K562 (cell line): Measurements from ENCODE around the gene CDC25B. TPM values are rescaled to one million over a fixed set of nuclear protein-coding genes. Genes with fewer than 3 reads are reported as not detected.
A peak's percentile ranks its signal among the peaks of the same experiment; 100 is the strongest.

Experiments used
- AFF1 ChIP-seq, 2 experiments: fragments of 450-650 bp; IDR thresholded peaks; 2 replicates each; pipeline ENCODE4 v1.6.1; 2018; ENCODE audit warnings: mild to moderate bottlenecking in 2 of 2, low read depth in 1 of 2; ENCODE audit not compliant: partially characterized antibody in 2 of 2
- CUX1 ChIP-seq: fragments of 200-800 bp; sonication (Bioruptor generic); IDR thresholded peaks from 2 replicates; pipeline ENCODE4 v1.6.1; 2016; ENCODE audit warnings: missing genetic modification characterization, missing compliant biosample characterization
- EWSR1 ChIP-seq: fragments of 450-650 bp; IDR thresholded peaks from 2 replicates; pipeline ENCODE4 v1.6.1; 2018; ENCODE audit warnings: borderline replicate concordance, mild to moderate bottlenecking, low read depth, moderate library complexity; ENCODE audit not compliant: partially characterized antibody
- HMGN3 ChIP-seq: IDR thresholded peaks from 2 replicates; pipeline ENCODE4 v1.6.1; 2011; ENCODE audit warnings: borderline replicate concordance, low read depth, mild to moderate bottlenecking, mixed read lengths, low read length; ENCODE audit not compliant: insufficient read length; ENCODE audit errors: extremely low read depth
- JUND ChIP-seq, 2 experiments: IDR thresholded peaks; 2 replicates in 1 of 2; 3 replicates in 1 of 2; pipeline ENCODE4 v1.6.1; 2011; ENCODE audit warnings: borderline replicate concordance in 2 of 2, low read depth in 2 of 2, low read length in 2 of 2, improper control_type of control experiment in 1 of 2, missing biosample characterization in 1 of 2, missing genetic modification characterization in 1 of 2, missing genetic modification reagents in 1 of 2
- NRF1 ChIP-seq, 2 experiments: fragments of 450-650 bp; IDR thresholded peaks in 1 of 2; conservative IDR thresholded peaks in 1 of 2; 2 replicates each; pipeline ENCODE4 v1.6.1; 2014; ENCODE audit warnings: mild to moderate bottlenecking in 2 of 2
- SMAD3 ChIP-seq: fragments of 450-650 bp; formaldehyde crosslinking; conservative IDR thresholded peaks from 2 replicates; pipeline ENCODE4 v1.4.0; 2020; ENCODE audit warnings: mild to moderate bottlenecking
- TEAD2 ChIP-seq: fragments of 450-650 bp; IDR thresholded peaks from 2 replicates; pipeline ENCODE4 v1.6.1; 2016; ENCODE audit warnings: missing genetic modification characterization, control low read depth, missing compliant biosample characterization
- TOE1 ChIP-seq, 2 experiments: fragments of 450-650 bp in 1 of 2; sonication (generic) in 1 of 2; formaldehyde crosslinking in 1 of 2; IDR thresholded peaks; 2 replicates each; pipeline versions ENCODE4 v1.7.1 to v1.8.0; 2016 to 2022; ENCODE audit warnings: borderline replicate concordance in 2 of 2, mild to moderate bottlenecking in 2 of 2, antibody characterized with exemption in 1 of 2, inconsistent platforms in 1 of 2, low read depth in 1 of 2, missing genetic modification reagents in 1 of 2, moderate library complexity in 1 of 2
- ZNF274 ChIP-seq: IDR thresholded peaks from 2 replicates; pipeline ENCODE4 v1.6.1; 2011; ENCODE audit warnings: low read depth, mild to moderate bottlenecking, low read length, moderate library complexity, borderline replicate concordance
- ZNF766 ChIP-seq: fragments of 200-800 bp; sonication (Bioruptor generic); conservative IDR thresholded peaks from 2 replicates; pipeline ENCODE4 v1.6.1; 2016; ENCODE audit warnings: missing genetic modification characterization, missing compliant biosample characterization
- polyA plus RNA-seq, 8 experiments: library from polyadenylated mRNA; depleted of rRNA in 4 of 8; stranded (reverse) in 5 of 8; unstranded in 3 of 8; fragments of >200 nt; fragmentation: Nextera tagmentation in 2 of 8; fragmentation: Illumina TruSeq in 1 of 8; extraction: Ambion mirVana in 2 of 8; extraction: Trizol in 1 of 8; gene quantifications; 2 replicates each; pipeline versions ENCODE4 v1.2.1 to v1.2.3, GENCODE V29; 2011 to 2014; ENCODE audit warnings: inconsistent platforms in 1 of 8, missing spikeins in 1 of 8
- total RNA-seq, 7 experiments: library from RNA; depleted of rRNA in 6 of 7; stranded (reverse); fragments of >200 nt in 6 of 7; fragmentation: Illumina TruSeq in 2 of 7; extraction: Trizol in 2 of 7; gene quantifications; 2 replicates each; pipeline versions ENCODE4 v1.2.1 to v1.2.3, GENCODE V29; 2011 to 2021; ENCODE audit warnings: low replicate concordance in 1 of 7
- TF ChIP-seq, protein P1 (sequence below), 2 experiments: fragments of 200-800 bp in 1 of 2; sonication (Bioruptor generic) in 1 of 2; sonication (generic) in 1 of 2; formaldehyde crosslinking in 1 of 2; IDR thresholded peaks in 1 of 2; conservative IDR thresholded peaks in 1 of 2; 2 replicates each; pipeline versions ENCODE4 v1.5.0 to v1.6.1; 2016 to 2020; ENCODE audit warnings: missing compliant biosample characterization in 1 of 2, missing genetic modification characterization in 1 of 2, missing genetic modification reagents in 1 of 2

CDC25B gene
- total and polyA plus RNA-seq, 9 of the 15 experiments (the other 6 are each of a cell fraction or from before 2014, with no cell fraction given) = 2.3 to 35.7 (median 9.5) TPM

- TF ChIP-seq CUX1 (CRISPR knock-in tag) = no peak
- TF ChIP-seq AFF1 (IDR thresholded peaks at IDR 0.05; ENCODE audit: low read depth in 1 of 2, partially characterized antibody in 2 of 2) = peak in 1 of 2 experiments; percentile 80
- TF ChIP-seq, protein P1, sequence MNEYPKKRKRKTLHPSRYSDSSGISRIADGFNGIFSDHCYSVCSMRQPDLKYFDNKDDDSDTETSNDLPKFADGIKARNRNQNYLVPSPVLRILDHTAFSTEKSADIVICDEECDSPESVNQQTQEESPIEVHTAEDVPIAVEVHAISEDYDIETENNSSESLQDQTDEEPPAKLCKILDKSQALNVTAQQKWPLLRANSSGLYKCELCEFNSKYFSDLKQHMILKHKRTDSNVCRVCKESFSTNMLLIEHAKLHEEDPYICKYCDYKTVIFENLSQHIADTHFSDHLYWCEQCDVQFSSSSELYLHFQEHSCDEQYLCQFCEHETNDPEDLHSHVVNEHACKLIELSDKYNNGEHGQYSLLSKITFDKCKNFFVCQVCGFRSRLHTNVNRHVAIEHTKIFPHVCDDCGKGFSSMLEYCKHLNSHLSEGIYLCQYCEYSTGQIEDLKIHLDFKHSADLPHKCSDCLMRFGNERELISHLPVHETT (CRISPR knock-in tag; conservative IDR thresholded peaks at IDR 0.05 in 1 of 2, IDR thresholded peaks at IDR 0.05 in 1 of 2) = peak in 1 of 2 experiments; percentile 79; a peak in 2 of 4 replicates
- TF ChIP-seq JUND (IDR thresholded peaks at IDR 0.05; ENCODE audit: borderline replicate concordance, low read depth, low read length) = peak; percentile 84
- peak; percentile 68; the same call in 2 of the 3 replicates for TF ChIP-seq JUND (tag; IDR thresholded peaks at IDR 0.05; ENCODE audit: borderline replicate concordance, low read depth, low read length)
- no peak for TF ChIP-seq TEAD2
- TF ChIP-seq ZNF274 = no peak; the same call in 1 of the 2 replicates
- 0 out of 2 replicates have a peak, but pooled peaks have one; percentile 32 for TF ChIP-seq TOE1 (IDR thresholded peaks at IDR 0.05; ENCODE audit: borderline replicate concordance)
- no peak; the same call in 1 of the 2 replicates for TF ChIP-seq TOE1 (CRISPR knock-in tag; IDR thresholded peaks at IDR 0.05; ENCODE audit: borderline replicate concordance, low read depth)
- no peak for TF ChIP-seq EWSR1
- peak; percentile 81 for TF ChIP-seq HMGN3
- no peak for TF ChIP-seq SMAD3 (CRISPR knock-in tag)
- TF ChIP-seq ZNF766 (CRISPR knock-in tag) = peak; percentile 84
- peak; percentile 95 to 96 for TF ChIP-seq NRF1 (conservative IDR thresholded peaks at IDR 0.05 in 1 of 2, IDR thresholded peaks at IDR 0.05 in 1 of 2)
These were observed 24.2 kb downstream of the CDC25B start, which contains the start of gene AP5S1 (continued) for GRCh38 chr20:3820048-3820900.
